Lower lobe of right lung (tissue), 2 donors: Measurements from ENCODE around the gene DPEP1. TPM values are rescaled to one million over a fixed set of nuclear protein-coding genes. Genes with fewer than 3 reads are reported as not detected.
A peak's percentile ranks its signal among the peaks of the same experiment; 100 is the strongest.

Source experiments
- ATAC-seq, 2 donors: fragments of 200-7000 bp; cut with Tn5 transposase; one replicate each; pipeline ENCODE4 v1.9.1; 2020 to 2022; ENCODE audit warnings: mild to moderate bottlenecking in 2 of 2, moderate library complexity in 2 of 2
- DNase-seq: peaks from one replicate; pipeline ENCODE4 v3.0.0-alpha.2; 2020
- H3K27ac ChIP-seq: fragments of 200-600 bp; one replicate; pipeline ENCODE4 v1.8.0; 2022
- H3K27me3 ChIP-seq: fragments of 200-600 bp; one replicate; pipeline ENCODE4 v1.8.0; 2022; ENCODE audit warnings: low read depth
- H3K36me3 ChIP-seq: fragments of 200-600 bp; one replicate; pipeline ENCODE4 v1.8.0; 2022; ENCODE audit warnings: mild to moderate bottlenecking
- H3K4me1 ChIP-seq: fragments of 200-600 bp; one replicate; pipeline ENCODE4 v1.8.0; 2022
- H3K4me3 ChIP-seq: fragments of 200-600 bp; one replicate; pipeline ENCODE4 v1.8.0; 2022; ENCODE audit warnings: mild to moderate bottlenecking
- H3K9me3 ChIP-seq: fragments of 200-600 bp; one replicate; pipeline ENCODE4 v1.8.0; 2022
- intact Hi-C: fragments of 100-400 bp; cut with DNase I; formaldehyde crosslinking; loops from one replicate; pipeline ENCODE4 v1.11.0; 2022
- total RNA-seq: library from RNA; stranded (reverse); fragmentation: NEBNext Ultra II Directional; extraction: Animal tissue kit (Norgen Biotek cat#: 25700); gene quantifications from one replicate; pipeline ENCODE4 v1.2.1, GENCODE V29; 2021
- TF ChIP-seq, protein P1 (sequence below): fragments of 200-600 bp; IDR thresholded peaks from one replicate; pipeline ENCODE4 v1.8.0; 2022; ENCODE audit warnings: antibody characterized with exemption, mild to moderate bottlenecking
- donor health status: DM: no; HTN: yes; CAD: no; lungs with severe emphysema.

DPEP1 gene
- total RNA-seq, 1 donor from 2014 or later = 0.59 TPM

GRCh38 chr16:89572073-89572484, 41.4 kb upstream of the DPEP1 start:
- DNase-seq (no peak), ATAC-seq (no peak)
- intact Hi-C loops = no loop called here
- Histone ChIP-seq H3K27me3 (peaks cover 54% of the 10 kb centered on the region), H3K27ac (no peak overlapping the region), H3K4me3 (no peak overlapping the region), H3K4me1 (peaks cover 13% of the 10 kb centered on the region), H3K9me3 (no peaks in the 10 kb centered on the region), H3K36me3 (no peaks in the 10 kb centered on the region)
- TF ChIP-seq, protein P1, sequence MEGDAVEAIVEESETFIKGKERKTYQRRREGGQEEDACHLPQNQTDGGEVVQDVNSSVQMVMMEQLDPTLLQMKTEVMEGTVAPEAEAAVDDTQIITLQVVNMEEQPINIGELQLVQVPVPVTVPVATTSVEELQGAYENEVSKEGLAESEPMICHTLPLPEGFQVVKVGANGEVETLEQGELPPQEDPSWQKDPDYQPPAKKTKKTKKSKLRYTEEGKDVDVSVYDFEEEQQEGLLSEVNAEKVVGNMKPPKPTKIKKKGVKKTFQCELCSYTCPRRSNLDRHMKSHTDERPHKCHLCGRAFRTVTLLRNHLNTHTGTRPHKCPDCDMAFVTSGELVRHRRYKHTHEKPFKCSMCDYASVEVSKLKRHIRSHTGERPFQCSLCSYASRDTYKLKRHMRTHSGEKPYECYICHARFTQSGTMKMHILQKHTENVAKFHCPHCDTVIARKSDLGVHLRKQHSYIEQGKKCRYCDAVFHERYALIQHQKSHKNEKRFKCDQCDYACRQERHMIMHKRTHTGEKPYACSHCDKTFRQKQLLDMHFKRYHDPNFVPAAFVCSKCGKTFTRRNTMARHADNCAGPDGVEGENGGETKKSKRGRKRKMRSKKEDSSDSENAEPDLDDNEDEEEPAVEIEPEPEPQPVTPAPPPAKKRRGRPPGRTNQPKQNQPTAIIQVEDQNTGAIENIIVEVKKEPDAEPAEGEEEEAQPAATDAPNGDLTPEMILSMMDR = no peak

GRCh38 chr16:89572485-89573205, 40.8 kb upstream of the DPEP1 start:
- intact Hi-C loops = no loop called here
- TF ChIP-seq, protein P1 = no peak
- ATAC-seq = no peak
- no peak for DNase-seq
- no peaks in the 10 kb centered on the region for H3K36me3 ChIP-seq
- no peaks in the 10 kb centered on the region for H3K9me3 ChIP-seq
- H3K27me3 ChIP-seq = peaks cover 55% of the 10 kb centered on the region
- peaks cover 13% of the 10 kb centered on the region for H3K4me1 ChIP-seq
- H3K4me3 ChIP-seq = no peak overlapping the region
- no peak overlapping the region for H3K27ac ChIP-seq

- Histone ChIP-seq H3K27ac (no peak overlapping the region), H3K4me1 (peaks cover 13% of the 10 kb centered on the region), H3K4me3 (peak overlapping the region; percentile 37), H3K27me3 (peaks cover 55% of the 10 kb centered on the region), H3K9me3 (no peaks in the 10 kb centered on the region), H3K36me3 (no peaks in the 10 kb centered on the region)
- intact Hi-C loops = no loop called here
- ATAC-seq (no peak), DNase-seq (no peak)
- TF ChIP-seq, protein P1 = no peak
Measured at GRCh38 chr16:89573826-89574680, 39.4 kb upstream of the DPEP1 start.

- intact Hi-C loops = no loop called here
- DNase-seq = peak; percentile 67
- H3K27ac ChIP-seq = no peak overlapping the region
- no peaks in the 10 kb centered on the region for H3K9me3 ChIP-seq
- peak overlapping the region; percentile 37 for H3K4me3 ChIP-seq
- ATAC-seq = peak; percentile 74 to 81
- no peaks in the 10 kb centered on the region for H3K36me3 ChIP-seq
- peaks cover 52% of the 10 kb centered on the region for H3K27me3 ChIP-seq
- H3K4me1 ChIP-seq = peaks cover 13% of the 10 kb centered on the region
- TF ChIP-seq, protein P1 = peak; percentile 76
Measured at GRCh38 chr16:89574681-89575246, 38.7 kb upstream of the DPEP1 start.

- peak in 1 of 2 donors; percentile 22 for ATAC-seq
- DNase-seq = no peak
Measured at GRCh38 chr16:89575247-89576152, 37.9 kb upstream of the DPEP1 start, which contains the start of gene CPNE7. Gene CPNE7, plus strand, starts transcription at chr16:89575758. Its CDS starts 140 bp downstream, at chr16:89575898.

More at GRCh38 chr16:89575247-89576152, 37.9 kb upstream of the DPEP1 start, which contains the start of gene CPNE7:
- Histone ChIP-seq H3K4me1 (peaks cover 13% of the 10 kb centered on the region), H3K27me3 (peaks cover 52% of the 10 kb centered on the region), H3K9me3 (no peaks in the 10 kb centered on the region), H3K27ac (no peak within 1 kb of the TSS), H3K36me3 (no peaks in the 10 kb centered on the region), H3K4me3 (peak within 1 kb of the TSS; percentile 37)
- intact Hi-C loops = no loop called here
- TF ChIP-seq, protein P1 = no peak
